SKM-1 treated with dmso at 0.1 percent for 144 hours (cell line): Measurements from ENCODE around the gene GTPBP10.

ENCODE experiments used
- DNase-seq: peaks from one replicate; lab custom pipeline; 2025; ENCODE audit not compliant: unreplicated experiment; lab: John Stamatoyannopoulos, UW

Gene GTPBP10

DNA sequence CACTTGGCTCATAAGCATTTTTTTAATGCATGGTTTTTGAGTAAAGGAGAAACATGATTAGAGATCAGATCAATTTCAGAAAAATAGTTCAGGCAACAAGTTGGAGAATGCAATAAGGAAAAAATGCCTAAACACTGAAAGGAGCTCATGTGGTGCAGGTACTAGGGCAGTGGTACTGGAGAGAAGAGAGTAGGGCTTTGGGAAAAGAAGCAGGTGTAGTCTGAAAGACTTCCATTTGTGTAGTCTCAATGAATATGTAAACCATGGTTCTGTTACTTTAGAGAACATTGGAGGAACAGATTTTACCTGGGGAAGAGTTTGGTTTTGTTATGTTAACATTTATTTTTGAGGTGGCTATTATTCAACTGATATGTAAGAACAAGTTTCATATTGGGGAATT, 5.5 kb downstream of the GTPBP10 start:
- no peak for DNase-seq

DNA sequence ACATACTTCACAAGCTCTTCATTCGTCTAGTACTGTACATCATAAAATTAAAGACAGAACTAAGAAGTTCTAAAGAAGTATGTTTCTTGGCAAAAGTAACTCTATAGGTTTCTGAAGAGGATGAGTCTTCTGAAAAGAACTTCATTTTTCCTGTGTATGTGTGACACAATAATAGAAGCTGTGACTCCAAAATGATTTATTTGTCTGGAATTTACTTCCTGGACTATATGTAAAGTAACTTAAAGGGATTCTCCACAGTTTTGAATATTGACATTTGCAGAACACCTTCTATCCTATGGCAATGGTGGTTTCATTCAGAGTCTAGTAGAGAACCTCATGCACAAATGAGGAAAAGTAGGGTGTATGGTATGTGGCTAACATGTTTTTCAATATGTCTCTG, 36.9 kb downstream of the GTPBP10 start:
- DNase-seq: no peak

- no peak for DNase-seq
Measured at GRCh38 chr7:90383861-90384260, 37.3 kb downstream of the GTPBP10 start.

DNA sequence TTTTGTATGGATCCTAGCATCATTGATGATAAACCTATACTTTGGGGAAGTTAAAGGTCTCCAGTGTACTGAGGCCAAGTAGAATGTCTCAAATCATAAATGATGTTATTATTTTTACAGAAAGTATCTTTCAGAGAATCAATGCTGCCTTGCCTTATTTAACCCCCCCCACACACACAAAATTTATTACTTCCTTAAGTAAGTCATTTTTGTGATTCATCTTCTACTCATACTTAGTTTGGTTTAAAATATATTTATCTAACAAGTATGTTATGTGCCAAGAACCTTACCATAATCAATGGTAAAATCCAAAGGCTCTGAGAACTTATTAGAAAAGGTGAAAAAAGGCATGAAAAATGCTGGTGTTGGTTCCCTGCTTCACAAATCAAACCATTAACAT, 37.9 kb downstream of the GTPBP10 start:
- DNase-seq: no peak

GRCh38 chr7:90387470-90388240, 41.1 kb downstream of the GTPBP10 start:
- no peak for DNase-seq

DNA sequence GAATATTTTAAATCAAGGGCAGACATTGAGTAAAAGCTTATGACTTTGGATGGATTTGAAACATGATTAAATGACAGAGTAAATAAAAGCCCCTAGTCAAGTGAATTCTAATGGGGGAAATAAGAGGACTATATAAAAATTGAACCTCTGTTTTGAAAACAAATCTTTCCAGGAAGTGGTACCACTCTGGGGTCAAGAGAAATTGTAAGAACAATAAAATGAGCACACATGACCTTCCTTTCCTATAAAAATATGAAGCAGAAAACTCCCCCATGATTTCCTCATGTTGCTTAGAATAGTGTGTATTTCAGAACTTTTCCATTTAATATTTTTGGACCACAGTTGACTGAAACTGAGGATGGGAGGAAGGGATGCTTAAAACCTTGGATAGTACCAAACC, 44.4 kb downstream of the GTPBP10 start:
- DNase-seq: no peak

GRCh38 chr7:90391488-90391887, 45.0 kb downstream of the GTPBP10 start:
- DNase-seq: no peak

DNA sequence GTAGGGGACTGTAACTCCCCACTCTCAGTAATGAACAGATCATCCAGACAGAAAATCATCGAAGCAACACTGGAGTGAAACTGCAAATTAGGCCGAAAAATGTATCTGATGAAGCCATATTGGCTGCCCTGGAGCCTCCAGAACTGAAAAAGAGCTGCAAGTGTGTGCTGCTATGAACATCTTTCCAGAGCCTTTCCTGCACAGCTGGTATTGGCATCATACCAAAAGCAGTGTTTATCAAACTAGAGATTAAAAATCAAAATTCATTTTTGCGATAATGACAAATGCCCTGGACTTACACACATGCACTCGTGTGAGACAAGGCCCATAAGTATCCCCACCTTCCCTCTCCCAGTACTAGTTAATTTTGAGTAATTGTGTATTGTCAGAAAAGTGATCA, 49.9 kb downstream of the GTPBP10 start:
- DNase-seq: no peak

- DNase-seq: no peak
Measured at GRCh38 chr7:90401989-90402388, 55.5 kb downstream of the GTPBP10 start.

GRCh38 chr7:90402785-90403173, 56.3 kb downstream of the GTPBP10 start:
- no peak for DNase-seq

DNA sequence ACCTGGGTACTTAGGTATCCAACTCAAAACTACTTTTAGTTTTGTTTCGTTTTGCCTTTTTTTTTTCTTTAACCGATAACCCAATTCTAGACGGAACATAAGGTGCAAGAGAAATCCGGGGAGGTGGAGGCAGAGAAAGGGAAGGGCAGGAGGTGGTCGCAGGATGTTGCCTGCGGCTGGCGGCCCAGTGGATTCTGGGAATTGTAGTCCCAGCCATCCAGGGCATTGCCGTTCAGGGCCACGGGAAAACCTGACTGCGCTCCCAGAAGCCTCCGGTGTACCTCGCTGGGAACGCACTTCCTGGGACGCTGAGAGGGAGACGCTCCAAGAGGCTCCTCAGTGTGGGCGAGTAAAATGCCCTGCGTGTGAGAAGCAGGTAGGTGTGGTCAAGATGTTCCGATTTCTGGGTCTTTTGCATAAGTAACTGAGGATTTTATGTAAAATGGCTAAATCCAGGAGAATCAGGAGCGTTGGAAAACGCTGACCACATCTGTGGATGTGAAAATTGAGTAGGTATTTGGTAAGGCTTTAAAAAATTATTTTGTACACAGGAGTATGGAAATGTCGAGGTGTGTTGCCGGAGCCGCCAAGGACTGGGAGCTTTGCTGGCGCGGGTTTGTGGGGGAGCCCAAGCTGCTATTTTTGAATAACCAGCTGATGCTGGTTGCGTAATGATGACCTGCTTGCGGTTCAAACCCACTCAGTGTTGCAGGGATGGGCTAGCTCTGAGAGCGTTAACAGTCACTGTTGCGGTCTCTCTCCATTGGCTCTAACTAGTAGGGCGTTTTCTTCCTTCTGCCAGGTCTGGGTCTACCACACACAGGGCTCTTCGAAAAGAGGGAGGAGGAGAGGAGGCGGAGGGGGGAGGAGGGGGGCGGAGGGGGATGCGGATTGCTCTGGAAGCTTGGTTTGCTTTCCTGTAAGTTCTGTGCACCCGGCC, 56.9 kb downstream of the GTPBP10 start, which contains the start of gene CLDN12:
TSS of gene CLDN12 (plus strand) at position 288 of the 940 bp plus-strand sequence. CDS start 9,216 bp downstream, outside the sequence.
- peak; percentile 98 for DNase-seq

DNA sequence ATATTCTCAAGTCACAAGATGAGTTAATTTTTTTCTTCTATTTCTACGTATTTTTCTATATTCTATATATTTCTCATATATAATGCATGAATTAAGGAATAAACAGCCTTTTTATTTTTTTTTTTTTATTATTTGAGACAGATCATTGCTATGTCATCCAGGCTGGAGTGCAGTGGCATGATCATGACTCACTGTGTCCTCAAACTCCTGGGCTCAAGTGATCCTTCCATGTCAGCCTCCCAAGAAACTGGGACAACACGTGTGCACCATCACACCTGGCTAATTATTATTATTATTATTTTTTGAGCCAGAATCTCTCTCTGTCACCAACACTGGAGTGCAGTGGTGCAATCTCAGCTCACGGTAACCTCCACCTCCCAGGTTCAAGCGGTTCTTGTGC, 58.3 kb downstream of the GTPBP10 start:
- DNase-seq: no peak

GRCh38 chr7:90407484-90407821, 60.9 kb downstream of the GTPBP10 start:
- no peak for DNase-seq

- DNase-seq: no peak
Measured at GRCh38 chr7:90408142-90408541, 61.6 kb downstream of the GTPBP10 start.

DNA sequence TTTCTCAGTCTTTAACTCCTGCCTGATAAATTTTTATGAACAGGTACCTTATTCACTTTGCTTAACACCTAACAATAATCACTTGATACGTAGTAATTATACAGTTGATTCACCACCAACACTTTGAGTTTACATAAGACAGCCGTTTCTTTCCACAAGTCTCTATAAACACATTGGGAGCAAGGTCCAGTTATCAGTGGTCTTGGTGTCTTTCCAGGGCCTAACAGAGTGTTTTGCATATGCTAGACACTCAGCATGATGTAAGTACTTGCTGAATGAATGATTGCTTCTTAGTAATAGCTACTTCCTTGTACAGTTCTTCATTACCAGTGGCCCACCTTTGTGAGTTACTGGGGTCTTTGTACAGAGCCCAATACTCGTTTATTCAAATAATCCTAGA, 63.2 kb downstream of the GTPBP10 start:
- no peak for DNase-seq

- no peak for DNase-seq
Measured at GRCh38 chr7:90411510-90411909, 65.0 kb downstream of the GTPBP10 start.

- no peak for DNase-seq
Measured at GRCh38 chr7:90412458-90413184, 66.1 kb downstream of the GTPBP10 start.

DNA sequence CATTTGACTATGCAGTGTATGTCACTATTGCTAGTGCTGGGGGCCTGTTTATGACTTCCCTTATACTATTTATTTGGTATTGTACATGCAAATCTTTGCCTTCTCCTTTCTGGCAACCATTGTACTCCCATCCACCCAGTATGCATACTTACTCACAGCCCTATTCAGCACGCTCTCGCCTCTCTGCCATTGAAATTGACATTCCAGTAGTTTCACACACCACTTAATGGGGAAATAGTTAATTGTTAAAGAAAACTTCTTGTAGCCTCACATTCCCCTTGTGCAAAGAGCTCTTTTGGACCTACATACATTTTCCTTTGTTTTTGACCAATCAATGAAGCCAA, 66.6 kb downstream of the GTPBP10 start:
- DNase-seq: no peak

GRCh38 chr7:90421651-90422050, 75.1 kb downstream of the GTPBP10 start:
- no peak for DNase-seq

DNA sequence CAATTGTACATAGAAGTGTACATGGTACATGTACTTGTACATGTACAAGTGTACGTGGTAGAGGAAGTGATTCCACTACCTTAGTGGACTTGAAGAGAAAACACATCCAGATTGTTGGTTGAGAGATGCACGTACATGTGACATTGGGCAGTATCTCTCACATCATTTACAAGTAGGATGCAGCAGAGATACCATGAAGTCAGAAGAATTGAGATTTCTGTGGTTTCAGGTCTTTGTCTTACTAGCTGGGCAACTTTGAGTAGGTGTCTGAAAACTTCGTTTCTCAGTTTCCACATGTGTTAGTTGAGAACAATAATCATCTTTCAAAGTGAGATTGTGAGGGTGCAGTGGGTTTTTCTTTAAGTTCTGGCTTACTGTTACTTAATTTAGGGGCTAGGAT, 78.2 kb downstream of the GTPBP10 start:
- DNase-seq: no peak

DNA sequence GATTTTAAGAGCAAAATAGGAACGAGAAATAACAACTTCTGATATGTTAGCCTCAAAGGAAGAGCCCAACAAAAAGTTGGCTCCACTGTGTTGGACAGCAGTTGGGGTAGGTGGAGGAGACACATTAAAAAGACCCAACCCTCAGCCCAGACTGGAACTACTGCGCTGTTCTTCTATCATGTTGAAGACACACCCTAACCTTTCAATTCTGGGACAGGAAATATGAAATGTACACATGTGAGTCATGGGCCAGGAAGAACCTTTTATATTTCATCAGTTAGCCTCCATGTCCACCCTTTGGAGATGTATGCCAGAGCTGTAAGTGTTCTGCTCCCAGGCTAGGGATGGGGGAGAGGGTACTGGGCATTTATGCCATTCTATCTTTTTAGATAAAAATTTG, 78.9 kb downstream of the GTPBP10 start:
- DNase-seq: no peak
